Measurements from ENCODE around the gene ZEB1. TPM values are rescaled to one million over a fixed set of nuclear protein-coding genes. Genes with fewer than 3 reads are reported as not detected.
"Not testable (repeated sequence)": the region's sequence is repeated elsewhere in the genome, so short reads cannot be mapped to it uniquely, and the experiment has no call there.

Gene ZEB1
- total and polyA plus RNA-seq, 4 donors, result 36.8 to 214 (median 153) TPM

DNA sequence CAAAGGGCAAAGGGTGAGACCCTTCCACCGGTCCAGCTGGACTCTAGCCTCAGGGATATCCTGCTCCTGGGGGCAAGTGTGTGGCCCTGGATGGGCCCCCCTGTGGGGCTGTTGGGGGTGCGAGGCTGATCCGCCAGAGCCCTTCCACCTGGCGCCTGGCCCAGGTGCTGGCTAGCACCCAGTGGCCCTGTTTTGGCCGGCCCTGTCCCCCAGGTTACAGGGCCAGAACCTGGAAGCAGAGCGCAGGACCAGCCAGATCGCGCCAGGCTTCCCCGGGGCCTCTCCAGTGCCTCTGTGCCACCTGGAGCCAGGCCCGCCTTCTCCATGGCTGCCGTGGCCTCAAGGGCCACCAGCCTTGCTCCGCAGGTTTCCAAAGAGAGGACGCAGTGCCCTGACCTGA, 45.2 kb downstream of the ZEB1 start:
- H3K36me3 ChIP-seq (ENCODE audit: control insufficient read depth in 1 of 2, insufficient read depth in 2 of 2, low read length in 1 of 2); intact Hi-C loops (cut with DNase I); H3K4me3 ChIP-seq (ENCODE audit: low read length in 2 of 2); ATAC-seq (ENCODE audit: low FRiP score); H3K4me1 ChIP-seq (ENCODE audit: control insufficient read depth in 1 of 2, insufficient read depth in 2 of 2, low read length in 2 of 2); H3K27ac ChIP-seq (ENCODE audit: low read depth in 1 of 2, low read length in 2 of 2); H3K9me3 ChIP-seq (ENCODE audit: control insufficient read depth, low read length); H3K27me3 ChIP-seq (ENCODE audit: control insufficient read depth in 1 of 2, insufficient read depth in 2 of 2, low read length in 1 of 2): not testable (repeated sequence)
- DNase-seq, result peak in 1 of 2 donors; percentile 71
- WGBS, 2 donors, result 95 to 98% methylated on average over 11 to 13 of the region's 13 CpGs

DNA sequence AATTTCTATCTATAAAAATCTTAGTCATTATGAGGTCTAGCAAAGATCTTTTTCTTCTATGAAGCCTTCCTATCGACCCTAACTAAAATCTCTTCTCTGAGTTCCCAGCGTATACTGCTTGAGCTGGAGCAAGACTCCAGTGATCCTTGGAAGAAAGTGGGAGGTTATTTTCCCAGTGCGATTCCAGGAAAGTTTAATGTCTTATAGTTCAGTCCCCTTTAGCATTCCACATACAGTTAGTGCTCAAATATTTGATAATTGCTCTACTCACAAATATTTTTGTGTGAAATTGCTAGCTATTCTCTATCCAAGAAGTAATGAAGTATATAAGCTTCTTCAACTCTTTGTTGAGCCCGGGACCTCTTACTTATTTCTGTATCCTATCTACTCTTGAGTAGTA, 47.7 kb downstream of the ZEB1 start:
- ATAC-seq (ENCODE audit: low FRiP score), result no peak
- H3K27ac ChIP-seq (ENCODE audit: low read depth in 1 of 2, low read length in 2 of 2), result no peak overlapping the region
- H3K4me1 ChIP-seq (ENCODE audit: control insufficient read depth in 1 of 2, insufficient read depth in 2 of 2, low read length in 2 of 2), result no peaks in the 10 kb centered on the region
- intact Hi-C loops (cut with DNase I), result no loop called here
- H3K27me3 ChIP-seq (ENCODE audit: control insufficient read depth in 1 of 2, insufficient read depth in 2 of 2, low read length in 1 of 2), result no peaks in the 10 kb centered on the region
- no peak for DNase-seq
- H3K9me3 ChIP-seq (ENCODE audit: control insufficient read depth, low read length), result no peaks in the 10 kb centered on the region
- H3K4me3 ChIP-seq (ENCODE audit: low read length in 2 of 2), result no peak overlapping the region
- WGBS, 2 donors, result 72 to 74% methylated on average over 4 of the region's 4 CpGs
- peaks cover 0 to 3% of the 10 kb centered on the region in 2 donors for H3K36me3 ChIP-seq (ENCODE audit: control insufficient read depth in 1 of 2, insufficient read depth in 2 of 2, low read length in 1 of 2)

DNA sequence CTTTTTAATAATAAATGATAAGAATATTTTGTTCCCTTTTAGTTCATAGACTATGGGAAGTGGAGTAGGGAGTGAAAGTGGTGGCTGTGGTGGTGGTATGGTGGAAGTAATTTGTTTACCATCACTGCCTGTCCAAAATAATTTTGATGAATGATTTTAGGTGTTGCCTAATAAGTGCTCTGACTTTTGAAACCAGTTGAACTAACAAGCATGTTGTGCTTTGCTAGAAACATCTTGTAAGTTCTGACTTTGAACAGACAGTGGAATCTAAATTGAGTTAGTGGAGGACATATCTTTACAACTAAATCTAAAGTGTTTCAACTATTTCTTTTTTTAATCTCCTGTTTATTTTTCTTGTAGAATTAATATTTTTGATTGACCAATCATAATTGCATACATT, 49.7 kb downstream of the ZEB1 start:
- Histone ChIP-seq H3K27me3 (ENCODE audit: control insufficient read depth in 1 of 2, insufficient read depth in 2 of 2, low read length in 1 of 2) (no peaks in the 10 kb centered on the region), H3K36me3 (ENCODE audit: control insufficient read depth in 1 of 2, insufficient read depth in 2 of 2, low read length in 1 of 2) (no peaks in the 10 kb centered on the region)
- no peak for ATAC-seq (ENCODE audit: low FRiP score)

DNA sequence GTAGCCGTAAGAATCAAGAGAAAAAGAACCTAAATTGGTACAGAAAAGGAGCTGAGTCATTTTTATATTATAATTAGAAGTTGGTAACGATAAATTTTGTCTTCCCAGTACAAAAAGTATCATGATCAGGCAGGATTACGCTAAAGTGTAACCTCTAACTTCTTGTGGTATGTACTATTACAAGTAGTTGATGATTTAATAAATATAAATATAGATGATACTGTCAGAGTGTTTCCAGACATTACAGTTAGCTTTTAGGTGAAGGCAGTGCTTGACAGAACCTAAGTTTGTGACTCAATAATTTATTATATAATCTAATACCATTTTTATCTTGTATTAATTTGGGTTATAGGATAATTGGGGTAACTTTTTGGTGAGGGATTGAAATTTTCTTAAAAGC, 53.4 kb downstream of the ZEB1 start:
- H3K36me3 ChIP-seq (ENCODE audit: control insufficient read depth in 1 of 2, insufficient read depth in 2 of 2, low read length in 1 of 2), result no peaks in the 10 kb centered on the region
- no peaks in the 10 kb centered on the region for H3K27me3 ChIP-seq (ENCODE audit: control insufficient read depth in 1 of 2, insufficient read depth in 2 of 2, low read length in 1 of 2)
- ATAC-seq (ENCODE audit: low FRiP score) (no peak), DNase-seq (no peak)
- intact Hi-C loops (cut with DNase I), result no loop called here
- no peak overlapping the region for H3K27ac ChIP-seq (ENCODE audit: low read depth in 1 of 2, low read length in 2 of 2)
- H3K4me1 ChIP-seq (ENCODE audit: control insufficient read depth in 1 of 2, insufficient read depth in 2 of 2, low read length in 2 of 2), result no peaks in the 10 kb centered on the region
- no peaks in the 10 kb centered on the region for H3K9me3 ChIP-seq (ENCODE audit: control insufficient read depth, low read length)
- H3K4me3 ChIP-seq (ENCODE audit: low read length in 2 of 2), result no peak overlapping the region
- 87 to 90% methylated on average over 3 of the region's 3 CpGs for WGBS, 2 donors

More for the DNA sequence above, 49.7 kb downstream of the ZEB1 start:
- DNase-seq, result no peak
- intact Hi-C loops (cut with DNase I), result no loop called here
- Histone ChIP-seq H3K4me3 (ENCODE audit: low read length in 2 of 2) (no peak overlapping the region), H3K27ac (ENCODE audit: low read depth in 1 of 2, low read length in 2 of 2) (no peak overlapping the region), H3K9me3 (ENCODE audit: control insufficient read depth, low read length) (no peaks in the 10 kb centered on the region), H3K4me1 (ENCODE audit: control insufficient read depth in 1 of 2, insufficient read depth in 2 of 2, low read length in 2 of 2) (no peaks in the 10 kb centered on the region)

DNA sequence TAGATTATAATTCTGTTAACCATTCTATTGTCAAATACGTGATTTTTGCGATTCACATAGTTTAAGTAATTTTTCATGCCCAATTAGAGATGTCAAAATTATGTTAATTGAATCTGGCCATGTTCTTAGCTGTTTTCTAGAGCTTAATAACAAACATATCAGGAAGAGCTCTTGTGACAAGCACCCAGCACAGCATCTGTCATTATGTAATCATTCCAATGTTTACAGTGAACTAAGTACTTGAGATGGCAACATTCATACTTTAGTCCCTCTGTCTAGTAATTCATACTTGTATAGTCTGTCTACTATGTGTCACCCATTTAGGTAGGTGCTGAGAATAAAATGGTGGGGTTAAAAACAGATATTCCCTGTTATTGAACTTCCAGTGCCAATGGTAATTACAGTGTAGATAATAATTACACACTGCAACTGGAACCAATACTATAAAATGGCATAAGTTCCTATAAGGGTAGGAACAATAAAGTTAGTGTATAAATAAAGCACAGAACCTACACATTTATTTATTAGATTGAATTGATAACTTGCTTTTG, 55.2 kb downstream of the ZEB1 start:
- WGBS, 2 donors, result 91 to 93% methylated on average over 2 of the region's 2 CpGs
- H3K4me1 ChIP-seq (ENCODE audit: control insufficient read depth in 1 of 2, insufficient read depth in 2 of 2, low read length in 2 of 2), result no peaks in the 10 kb centered on the region
- no peaks in the 10 kb centered on the region for H3K27me3 ChIP-seq (ENCODE audit: control insufficient read depth in 1 of 2, insufficient read depth in 2 of 2, low read length in 1 of 2)
- no peak overlapping the region for H3K4me3 ChIP-seq (ENCODE audit: low read length in 2 of 2)
- intact Hi-C loops (cut with DNase I), result no loop called here
- no peak for ATAC-seq (ENCODE audit: low FRiP score)
- H3K36me3 ChIP-seq (ENCODE audit: control insufficient read depth in 1 of 2, insufficient read depth in 2 of 2, low read length in 1 of 2), result no peaks in the 10 kb centered on the region
- H3K9me3 ChIP-seq (ENCODE audit: control insufficient read depth, low read length), result no peaks in the 10 kb centered on the region
- DNase-seq, result no peak
- no peak overlapping the region for H3K27ac ChIP-seq (ENCODE audit: low read depth in 1 of 2, low read length in 2 of 2)

DNA sequence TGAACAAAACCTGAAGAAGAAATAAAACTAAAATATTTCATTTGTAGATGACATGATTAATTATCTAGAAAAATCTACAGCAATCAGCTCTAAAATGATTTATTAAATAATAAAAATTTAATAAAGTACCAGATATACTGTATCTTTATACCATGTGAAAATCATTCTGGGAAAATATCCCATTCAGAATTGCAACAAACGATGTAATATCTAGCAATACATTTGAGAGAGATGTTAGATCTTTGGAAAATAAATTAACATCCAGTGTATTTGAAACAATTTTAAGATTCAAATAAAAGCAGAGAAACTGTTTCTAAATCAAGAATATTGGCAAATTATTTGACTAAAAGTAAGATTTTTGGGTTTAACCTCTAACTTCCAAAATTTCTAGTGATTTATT, 62.2 kb downstream of the ZEB1 start:
- Histone ChIP-seq H3K36me3 (ENCODE audit: control insufficient read depth in 1 of 2, insufficient read depth in 2 of 2, low read length in 1 of 2) (no peaks in the 10 kb centered on the region), H3K27ac (ENCODE audit: low read depth in 1 of 2, low read length in 2 of 2) (no peak overlapping the region), H3K27me3 (ENCODE audit: control insufficient read depth in 1 of 2, insufficient read depth in 2 of 2, low read length in 1 of 2) (no peaks in the 10 kb centered on the region), H3K4me3 (ENCODE audit: low read length in 2 of 2) (no peak overlapping the region), H3K9me3 (ENCODE audit: control insufficient read depth, low read length) (no peaks in the 10 kb centered on the region), H3K4me1 (ENCODE audit: control insufficient read depth in 1 of 2, insufficient read depth in 2 of 2, low read length in 2 of 2) (peaks cover 0 to 2% of the 10 kb centered on the region in 2 donors)
- DNase-seq, result no peak
- WGBS, 2 donors, result 56 to 72% methylated on average over 1 of the region's 1 CpG
- intact Hi-C loops (cut with DNase I), result no loop called here
- no peak for ATAC-seq (ENCODE audit: low FRiP score)

DNA sequence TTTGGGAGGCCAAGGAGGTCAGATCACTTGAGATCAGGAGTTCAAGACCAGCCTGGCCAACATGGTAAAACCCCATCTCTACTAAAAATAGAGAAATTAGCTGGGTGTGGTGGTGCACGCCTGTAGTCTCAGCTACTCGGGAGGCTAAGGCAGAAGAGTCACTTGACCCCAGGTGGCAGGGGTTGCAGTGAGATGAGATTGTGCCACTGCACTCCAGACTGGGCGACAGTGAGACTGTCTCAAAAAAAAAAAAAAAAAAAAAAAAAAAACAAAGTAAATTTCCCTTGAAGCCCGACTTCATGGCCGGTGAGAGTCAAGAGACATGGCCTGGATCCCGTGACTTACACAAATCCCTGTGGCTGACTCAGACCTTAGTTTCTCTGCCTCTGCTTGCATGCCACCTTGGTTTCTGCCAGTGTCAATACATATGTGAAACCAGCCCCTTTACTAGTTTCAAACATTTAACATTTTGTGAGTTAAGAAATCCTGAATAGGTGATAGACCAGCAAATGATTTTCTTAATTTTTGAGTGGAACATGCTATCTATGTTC, 62.8 kb downstream of the ZEB1 start:
- Histone ChIP-seq H3K4me3 (ENCODE audit: low read length in 2 of 2) (no peak overlapping the region), H3K27ac (ENCODE audit: low read depth in 1 of 2, low read length in 2 of 2) (no peak overlapping the region), H3K9me3 (ENCODE audit: control insufficient read depth, low read length) (no peaks in the 10 kb centered on the region), H3K27me3 (ENCODE audit: control insufficient read depth in 1 of 2, insufficient read depth in 2 of 2, low read length in 1 of 2) (no peaks in the 10 kb centered on the region), H3K4me1 (ENCODE audit: control insufficient read depth in 1 of 2, insufficient read depth in 2 of 2, low read length in 2 of 2) (peaks cover 0 to 2% of the 10 kb centered on the region in 2 donors), H3K36me3 (ENCODE audit: control insufficient read depth in 1 of 2, insufficient read depth in 2 of 2, low read length in 1 of 2) (no peaks in the 10 kb centered on the region)
- ATAC-seq (ENCODE audit: low FRiP score) (peak; percentile 41), DNase-seq (peak in 1 of 2 donors; percentile 47)
- intact Hi-C loops (cut with DNase I), result no loop called here
- 42 to 45% methylated on average over 6 of the region's 6 CpGs for WGBS, 2 donors

DNA sequence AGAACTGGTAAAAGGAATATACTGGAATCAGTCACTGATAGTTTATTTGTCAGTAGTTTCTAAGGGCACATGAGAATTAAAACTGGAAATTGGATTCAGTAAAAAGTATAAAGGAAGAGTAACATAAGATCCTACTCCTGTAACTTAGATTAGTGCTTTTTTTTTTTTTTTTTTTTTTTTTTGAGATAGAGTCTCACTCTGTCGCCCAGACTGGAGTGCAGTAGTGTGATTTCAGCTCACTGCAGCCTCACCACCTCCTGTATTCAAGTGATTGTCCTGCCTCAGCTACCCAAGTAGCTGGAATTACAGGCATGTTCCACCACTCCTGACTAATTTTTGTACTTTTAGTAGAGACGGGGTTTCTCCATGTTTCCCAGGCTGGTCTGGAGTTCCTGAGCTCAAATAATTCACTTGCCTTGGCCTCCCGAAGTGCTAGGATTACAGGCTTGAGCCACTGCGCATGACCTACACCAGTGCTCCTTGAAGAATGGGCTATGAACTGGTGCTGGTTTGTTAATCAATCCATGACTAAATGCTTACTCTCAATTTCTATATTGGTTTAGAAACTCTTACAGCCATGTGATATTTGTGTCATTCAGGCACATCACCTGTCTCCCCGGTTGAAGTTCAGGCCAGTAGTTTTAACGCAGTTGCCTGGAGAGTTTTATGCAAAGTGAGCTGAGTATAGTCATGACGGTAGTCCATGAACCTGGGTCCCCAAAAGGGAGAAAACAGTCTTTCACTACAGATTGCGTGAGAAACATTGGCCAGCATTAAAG, 65.0 kb downstream of the ZEB1 start:
- ATAC-seq (ENCODE audit: low FRiP score) (no peak), DNase-seq (no peak)
- H3K9me3 ChIP-seq (ENCODE audit: control insufficient read depth, low read length), result no peaks in the 10 kb centered on the region
- peaks cover 0 to 2% of the 10 kb centered on the region in 2 donors for H3K4me1 ChIP-seq (ENCODE audit: control insufficient read depth in 1 of 2, insufficient read depth in 2 of 2, low read length in 2 of 2)
- WGBS, 2 donors, result 91 to 92% methylated on average over 8 of the region's 8 CpGs
- no peak overlapping the region for H3K27ac ChIP-seq (ENCODE audit: low read depth in 1 of 2, low read length in 2 of 2)
- H3K36me3 ChIP-seq (ENCODE audit: control insufficient read depth in 1 of 2, insufficient read depth in 2 of 2, low read length in 1 of 2), result no peaks in the 10 kb centered on the region
- intact Hi-C loops (cut with DNase I), result no loop called here
- H3K27me3 ChIP-seq (ENCODE audit: control insufficient read depth in 1 of 2, insufficient read depth in 2 of 2, low read length in 1 of 2), result no peaks in the 10 kb centered on the region
- H3K4me3 ChIP-seq (ENCODE audit: low read length in 2 of 2), result no peak overlapping the region

DNA sequence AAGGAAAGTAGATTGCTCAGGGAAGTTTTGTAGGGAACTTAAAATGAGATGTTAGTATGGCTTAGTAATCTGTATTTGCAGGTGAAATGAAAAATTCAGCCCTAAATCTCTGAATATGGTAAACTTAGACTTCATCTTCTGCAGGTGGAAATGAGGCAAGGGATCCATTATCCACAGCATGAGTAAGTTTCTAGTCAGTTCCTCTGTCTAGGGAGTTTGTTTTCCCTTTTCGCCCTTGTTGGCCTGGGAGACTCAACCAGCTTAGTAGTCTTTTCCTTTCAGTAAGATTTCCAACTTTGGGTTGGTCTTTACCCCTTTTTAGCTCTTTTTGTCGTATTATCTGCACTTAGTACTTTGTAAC, 65.6 kb downstream of the ZEB1 start:
- DNase-seq (no peak), ATAC-seq (ENCODE audit: low FRiP score) (no peak)
- Histone ChIP-seq H3K27me3 (ENCODE audit: control insufficient read depth in 1 of 2, insufficient read depth in 2 of 2, low read length in 1 of 2) (no peaks in the 10 kb centered on the region), H3K4me3 (ENCODE audit: low read length in 2 of 2) (no peak overlapping the region), H3K4me1 (ENCODE audit: control insufficient read depth in 1 of 2, insufficient read depth in 2 of 2, low read length in 2 of 2) (peaks cover 0 to 2% of the 10 kb centered on the region in 2 donors), H3K36me3 (ENCODE audit: control insufficient read depth in 1 of 2, insufficient read depth in 2 of 2, low read length in 1 of 2) (no peaks in the 10 kb centered on the region), H3K27ac (ENCODE audit: low read depth in 1 of 2, low read length in 2 of 2) (no peak overlapping the region), H3K9me3 (ENCODE audit: control insufficient read depth, low read length) (no peaks in the 10 kb centered on the region)
- WGBS, 2 donors, result 69 to 73% methylated on average over 2 of the region's 2 CpGs
- intact Hi-C loops (cut with DNase I), result no loop called here
